GM03348 (cell line): Measurements from ENCODE around the gene RALB.
A peak's percentile ranks its signal among the peaks of the same experiment; 100 is the strongest.
"Not testable (repeated sequence)": the region's sequence is repeated elsewhere in the genome, so short reads cannot be mapped to it uniquely, and the experiment has no call there.

Experiments
- DNase-seq: peaks from one replicate; pipeline ENCODE4 v3.0.0; 2012; ENCODE audit warnings: low spot score

The RALB gene

DNA sequence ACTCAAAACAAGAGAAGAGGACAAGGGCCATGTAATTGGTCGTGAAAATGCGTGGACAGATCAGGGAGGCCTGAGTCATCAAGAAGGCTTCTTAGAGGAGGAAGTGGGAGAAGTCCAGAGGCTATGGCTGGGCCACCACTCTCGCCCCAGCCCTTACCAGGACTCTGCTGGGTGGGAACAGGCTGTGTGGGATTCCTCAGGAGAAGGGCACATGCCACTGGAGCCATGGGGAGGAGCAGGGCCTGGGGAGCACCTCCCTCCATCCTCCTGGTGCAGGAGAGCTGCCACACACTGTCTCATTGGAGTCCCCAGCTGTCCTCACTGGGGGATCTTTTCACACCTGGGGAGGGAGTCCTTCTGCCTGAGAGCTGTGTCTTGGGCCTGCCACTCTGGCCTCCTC is 9.4 kb upstream of the RALB start:
- no peak for DNase-seq

- DNase-seq = no peak
These were observed 8.6 kb upstream of the RALB start for GRCh38 chr2:120243875-120244553.

- DNase-seq = no peak
These were observed 7.8 kb upstream of the RALB start for GRCh38 chr2:120244656-120245519.

GRCh38 chr2:120245520-120246332 is 6.9 kb upstream of the RALB start:
- DNase-seq = no peak

GRCh38 chr2:120246546-120247300 is 5.9 kb upstream of the RALB start:
- no peak for DNase-seq

DNA sequence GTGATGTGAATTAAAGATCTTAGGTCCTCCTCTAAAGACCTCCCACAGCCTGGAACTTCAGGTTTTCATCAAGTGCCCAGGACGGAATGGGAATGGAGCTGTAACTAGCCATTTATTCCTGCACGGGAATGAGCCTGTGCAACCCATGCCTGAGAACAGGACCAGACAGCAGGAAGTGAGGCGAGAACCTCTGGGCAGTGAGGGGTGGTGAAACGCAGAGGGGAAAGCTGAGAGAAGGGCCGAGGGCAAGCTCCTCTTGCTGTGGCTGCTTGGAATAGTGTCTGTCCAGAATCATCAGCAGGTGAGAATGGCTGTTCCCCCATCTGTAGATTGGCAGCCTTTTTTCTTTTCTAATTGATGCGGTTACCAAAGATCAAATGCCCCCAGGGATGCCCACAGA is 4.8 kb upstream of the RALB start:
- no peak for DNase-seq

- DNase-seq = no peak
These were observed 2.0 kb upstream of the RALB start for GRCh38 chr2:120250640-120251039.

GRCh38 chr2:120251078-120251477 is 1.6 kb upstream of the RALB start:
- DNase-seq = no peak

- DNase-seq = no peak
These were observed 800 bp upstream of the RALB start for GRCh38 chr2:120251880-120252224.

DNA sequence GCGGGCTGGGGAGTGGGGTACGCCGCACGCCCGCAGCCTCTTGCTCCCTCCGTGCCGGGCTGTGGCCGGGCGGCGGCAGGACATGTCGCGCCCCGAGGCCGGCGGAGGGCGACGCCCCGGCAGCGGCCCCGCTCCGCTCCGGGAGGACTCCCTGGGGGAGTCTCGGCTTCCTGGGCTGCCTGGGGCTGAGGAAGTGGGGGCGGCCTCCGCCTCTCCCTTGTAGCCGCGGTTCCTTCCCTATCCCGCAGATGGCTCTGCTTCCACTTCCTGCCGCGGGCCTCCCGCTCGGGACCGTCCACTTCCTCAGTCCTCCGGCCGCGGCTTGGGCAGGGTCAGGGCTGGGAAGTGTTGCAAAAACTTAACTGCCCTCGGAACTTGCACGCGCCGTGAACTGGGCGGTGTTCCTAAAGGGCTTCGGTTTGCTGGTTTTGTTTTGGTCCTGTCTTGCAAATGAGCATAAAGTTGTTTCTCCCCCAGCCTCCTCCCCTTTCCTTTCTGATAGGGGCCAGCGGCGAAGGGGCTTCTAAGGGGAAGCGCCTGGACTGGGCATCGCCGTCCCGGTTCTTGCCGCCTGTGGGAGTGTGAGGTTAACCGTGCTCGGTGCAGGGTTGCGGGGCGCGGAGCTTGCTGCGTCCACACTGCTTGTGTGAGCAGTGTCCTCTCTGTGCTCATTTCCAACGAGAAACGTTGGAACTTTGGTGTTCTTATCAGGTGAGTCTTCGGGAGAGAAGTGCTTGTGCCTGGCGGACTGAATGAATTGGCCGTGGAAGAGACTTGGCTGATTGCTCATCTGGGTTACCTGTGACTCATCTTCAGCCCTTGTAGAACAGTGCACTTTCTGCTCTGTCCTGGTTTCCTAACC is 600 bp downstream of the RALB start:
- DNase-seq = peak; percentile 92

- DNase-seq = no peak
These were observed 1.5 kb downstream of the RALB start for GRCh38 chr2:120254178-120254577.

- DNase-seq = no peak
These were observed 2.4 kb downstream of the RALB start for GRCh38 chr2:120255071-120255470.

GRCh38 chr2:120255986-120256650 is 3.5 kb downstream of the RALB start:
- DNase-seq = no peak

- no peak for DNase-seq
These were observed 4.0 kb downstream of the RALB start for GRCh38 chr2:120256651-120257000.

DNA sequence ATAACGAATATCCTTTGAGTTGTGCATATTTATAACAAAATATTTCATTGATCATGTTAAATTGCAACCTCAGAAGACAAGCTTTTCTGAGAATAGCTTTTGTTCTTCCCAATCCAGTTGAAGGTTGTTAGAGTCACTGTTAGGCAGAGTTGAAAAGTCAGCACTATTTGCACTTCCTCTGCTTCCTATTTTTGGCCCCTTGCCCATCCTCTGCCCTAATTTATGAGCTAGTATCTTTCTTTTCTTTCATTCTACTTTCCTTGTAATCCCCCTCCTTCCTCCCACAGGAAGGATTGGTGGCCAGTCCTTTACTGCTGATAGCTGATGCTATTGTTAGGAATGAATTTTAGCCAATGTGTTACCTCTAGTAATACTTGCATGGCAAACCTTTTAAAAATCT is 4.9 kb downstream of the RALB start:
- DNase-seq = no peak

DNA sequence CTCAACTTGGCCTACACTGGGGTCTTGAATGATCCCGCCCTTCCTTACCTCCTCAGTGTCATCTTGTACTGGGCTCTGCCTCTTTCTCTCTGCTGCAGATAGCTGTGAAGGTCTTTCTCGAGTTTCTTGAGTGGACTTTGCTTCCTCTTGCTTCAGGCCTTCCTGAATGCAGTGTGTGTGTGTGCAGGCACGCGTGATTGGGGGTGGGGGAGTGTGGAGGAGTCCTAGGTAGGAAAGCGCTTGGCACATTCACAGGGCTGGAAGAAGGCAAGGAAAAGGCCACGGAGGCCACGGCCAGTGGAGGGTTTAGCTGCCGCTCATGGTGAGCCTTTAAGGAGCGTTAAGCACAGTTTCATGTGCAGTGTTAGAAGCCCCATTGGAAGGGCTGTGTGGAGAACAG is 5.5 kb downstream of the RALB start:
- no peak for DNase-seq

DNA sequence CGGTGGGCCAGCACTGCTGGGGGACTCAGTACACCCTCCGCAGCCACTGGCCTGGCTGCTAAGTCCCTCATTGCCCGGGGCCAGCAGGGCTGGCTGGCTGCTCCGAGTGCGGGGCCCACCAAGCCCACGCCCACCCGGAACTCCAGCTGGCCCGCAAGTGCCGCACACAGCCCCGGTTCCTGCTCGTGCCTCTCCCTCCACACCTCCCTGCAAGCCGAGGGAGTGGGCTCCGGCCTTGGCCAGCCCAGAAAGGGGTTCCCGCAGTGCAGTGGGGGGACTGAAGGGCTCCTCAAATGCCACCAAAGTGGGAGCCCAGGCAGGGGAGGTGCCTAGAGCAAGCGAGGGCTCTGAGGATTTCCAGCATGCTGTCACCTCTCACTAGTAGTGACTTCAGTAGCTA is 7.3 kb downstream of the RALB start:
- not testable (repeated sequence) for DNase-seq

GRCh38 chr2:120260736-120261135 is 8.1 kb downstream of the RALB start:
- DNase-seq = no peak

GRCh38 chr2:120261387-120262006 is 8.8 kb downstream of the RALB start:
- DNase-seq = no peak

GRCh38 chr2:120262150-120262549 is 9.5 kb downstream of the RALB start:
- DNase-seq = no peak
